ENCODE measurements around the gene CTH.
A peak's percentile ranks its signal among the peaks of the same experiment; 100 is the strongest.
"Not testable (repeated sequence)": the region's sequence is repeated elsewhere in the genome, so short reads cannot be mapped to it uniquely, and the experiment has no call there.

Gene CTH

GRCh38 chr1:70410604-70411359 lies at the start of gene CTH:
TSS of gene CTH (plus strand) at chr1:70411268. CDS start at chr1:70411416, 148 bp downstream.
- peak; percentile 85 to 93 (median 90) for DNase-seq

- DNase-seq: no peak
These were observed 49.2 kb upstream of the CTH start for GRCh38 chr1:70361727-70362398.

DNA sequence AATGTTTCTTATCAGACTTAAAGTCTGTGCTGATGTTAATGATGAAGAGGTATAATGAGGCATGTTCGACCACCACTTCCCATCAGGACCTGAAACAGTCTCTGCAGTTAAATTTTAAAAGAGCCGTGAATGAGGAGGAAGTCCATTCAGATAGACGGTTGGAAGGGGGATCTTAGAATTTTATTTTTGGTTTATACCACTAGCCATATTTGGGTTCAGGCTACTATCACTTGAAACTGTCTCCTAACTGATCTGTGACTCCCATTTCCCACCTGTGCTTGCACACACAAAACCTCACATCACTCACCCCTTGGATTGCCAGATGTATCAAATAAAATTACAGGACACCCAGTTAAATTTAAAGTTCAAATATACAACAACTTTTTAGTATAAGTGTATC lies 46.6 kb upstream of the CTH start:
- DNase-seq: no peak

- not testable (repeated sequence) for DNase-seq
These were observed 44.6 kb upstream of the CTH start for GRCh38 chr1:70366425-70366952.

GRCh38 chr1:70366997-70367396 lies 44.1 kb upstream of the CTH start:
- not testable (repeated sequence) for DNase-seq

DNA sequence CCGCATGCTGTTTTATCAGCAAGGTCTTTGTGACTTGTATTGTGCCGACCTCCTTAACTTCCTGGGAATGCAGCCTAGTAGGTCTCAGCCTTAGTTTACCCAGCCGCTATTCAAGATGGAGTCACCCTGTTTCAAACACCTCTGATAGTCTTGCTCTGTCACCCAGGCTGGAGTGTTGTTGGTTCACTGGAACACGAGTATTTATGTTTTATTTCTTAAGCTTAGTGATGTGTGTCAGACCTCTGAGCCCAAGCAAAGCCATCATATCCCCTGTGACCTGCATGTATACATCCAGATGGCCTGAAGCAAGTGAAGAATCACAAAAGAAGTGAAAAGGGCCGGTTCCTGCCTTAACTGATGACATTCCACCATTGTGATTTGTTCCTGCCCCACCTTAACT lies 43.7 kb upstream of the CTH start:
- DNase-seq: not testable (repeated sequence)

DNA sequence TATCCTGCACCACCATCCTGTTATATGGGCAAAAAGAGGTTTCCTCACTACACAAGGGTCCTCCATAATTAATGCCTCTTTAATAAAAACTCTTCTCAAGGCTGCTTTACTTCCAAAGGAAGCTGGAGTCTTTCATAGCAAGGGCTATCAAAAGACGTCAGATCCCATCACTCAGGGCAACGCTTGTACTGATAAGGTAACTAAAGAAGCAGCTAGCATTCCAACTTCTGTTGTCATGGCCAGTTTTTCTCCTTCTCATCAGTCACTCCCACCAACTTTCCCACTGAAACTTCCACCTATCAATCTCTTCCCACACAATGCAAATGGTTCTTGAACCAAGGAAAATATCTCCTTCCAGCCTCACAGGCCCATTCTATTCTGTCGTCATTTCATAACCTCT lies 39.5 kb upstream of the CTH start:
- not testable (repeated sequence) for DNase-seq

DNA sequence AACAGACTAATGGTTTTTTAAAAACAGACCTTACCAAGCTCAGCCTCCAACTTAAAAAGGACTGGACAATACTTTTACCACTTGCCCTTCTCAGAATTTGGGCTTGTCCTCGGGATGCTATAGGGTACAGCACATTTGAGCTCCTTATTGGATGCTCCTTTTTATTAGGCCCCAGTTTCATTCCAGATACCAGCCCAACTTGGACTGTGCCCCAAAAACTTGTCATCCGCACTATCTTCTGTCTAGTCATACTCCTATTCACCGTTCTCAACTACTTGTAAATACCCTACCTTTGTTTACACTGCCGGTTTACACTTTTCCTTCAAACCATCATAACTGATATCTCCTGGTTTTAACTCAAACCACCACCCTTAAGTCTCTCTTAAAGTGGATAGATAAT lies 38.6 kb upstream of the CTH start:
- DNase-seq: no peak

DNA sequence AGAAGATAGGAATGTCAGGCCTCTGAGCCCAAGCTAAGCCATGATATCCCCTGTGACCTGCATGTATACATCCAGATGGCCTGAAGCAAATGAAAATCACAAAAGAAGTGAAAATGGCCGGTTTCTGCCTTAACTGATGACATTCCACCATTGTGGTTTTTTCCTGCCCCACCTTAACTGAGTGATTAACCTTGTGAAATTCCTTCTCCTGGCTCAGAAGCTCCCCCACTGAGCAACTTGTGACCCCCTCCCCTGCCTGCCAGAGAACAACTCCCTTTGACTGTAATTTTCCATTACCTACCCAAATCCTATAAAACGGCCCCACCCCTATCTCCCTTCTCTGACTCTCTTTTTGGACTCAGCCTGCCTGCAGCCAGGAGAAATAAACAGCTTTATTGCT lies 37.5 kb upstream of the CTH start:
- DNase-seq: not testable (repeated sequence)

GRCh38 chr1:70376196-70376595 lies 34.9 kb upstream of the CTH start:
- no peak for DNase-seq

GRCh38 chr1:70382682-70383081 lies 28.4 kb upstream of the CTH start:
- no peak for DNase-seq

DNA sequence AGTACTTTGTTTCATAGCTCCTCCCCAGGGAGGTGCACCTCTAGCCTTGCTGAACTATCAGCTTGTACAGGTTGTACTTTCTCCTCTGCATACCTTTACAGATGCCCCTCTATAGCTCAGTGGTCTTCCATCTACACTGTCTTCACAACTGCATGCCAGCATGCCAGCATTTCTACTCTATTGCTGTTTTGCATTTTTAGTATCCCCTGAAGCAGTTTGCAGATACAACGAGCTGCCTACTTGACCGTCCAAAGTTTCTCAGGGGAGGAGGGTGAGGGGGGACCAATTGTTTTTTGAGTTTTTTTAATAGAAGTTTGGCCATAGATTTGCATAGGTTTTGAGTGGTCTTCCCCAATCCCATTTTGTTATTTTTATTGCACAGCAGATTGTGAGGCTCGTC lies 27.6 kb upstream of the CTH start:
- DNase-seq: no peak

DNA sequence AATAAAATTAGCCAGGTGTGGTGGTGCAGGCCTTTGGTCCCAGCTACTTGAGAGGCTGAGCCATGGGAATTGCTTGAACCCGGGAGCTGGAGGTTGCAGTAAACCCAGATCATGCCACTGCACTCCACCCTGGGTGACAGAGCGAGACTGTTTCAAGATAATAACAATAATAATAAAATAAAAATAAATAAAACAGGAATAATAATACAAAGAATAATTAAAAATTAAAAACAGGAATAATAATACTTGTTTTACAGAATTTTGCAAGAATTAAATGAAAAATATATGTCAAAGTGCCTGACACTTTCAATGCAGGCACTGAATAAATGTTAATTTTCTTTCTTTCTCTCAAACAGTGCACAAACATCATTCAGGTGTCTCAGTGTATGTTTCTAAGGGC lies 26.5 kb upstream of the CTH start:
- DNase-seq: no peak

GRCh38 chr1:70385477-70385876 lies 25.6 kb upstream of the CTH start:
- DNase-seq: no peak

GRCh38 chr1:70386121-70386520 lies 24.9 kb upstream of the CTH start:
- DNase-seq: no peak

DNA sequence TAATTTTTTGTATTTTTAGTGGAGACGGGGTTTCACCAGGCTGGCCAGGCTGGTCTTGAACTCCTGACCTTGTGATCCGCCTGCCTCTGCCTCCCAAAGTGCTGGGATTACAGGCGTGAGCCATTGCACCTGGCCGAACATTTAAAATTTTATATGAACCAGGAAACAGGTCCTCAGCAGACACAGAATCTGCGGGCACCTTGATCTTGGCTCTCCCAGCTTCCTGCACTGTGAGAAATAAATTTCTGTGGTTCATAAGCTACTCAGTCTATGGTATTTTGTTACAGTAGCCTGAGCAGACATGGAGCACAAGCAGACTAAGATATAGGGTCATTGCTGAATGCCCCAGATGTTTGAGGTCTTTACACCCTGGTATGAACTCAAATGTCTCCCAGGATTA lies 23.6 kb upstream of the CTH start:
- no peak for DNase-seq

- DNase-seq: no peak
These were observed 18.4 kb upstream of the CTH start for GRCh38 chr1:70392626-70393025.

- no peak for DNase-seq
These were observed 14.5 kb upstream of the CTH start for GRCh38 chr1:70396607-70397006.

GRCh38 chr1:70397013-70397412 lies 14.1 kb upstream of the CTH start:
- DNase-seq: no peak

DNA sequence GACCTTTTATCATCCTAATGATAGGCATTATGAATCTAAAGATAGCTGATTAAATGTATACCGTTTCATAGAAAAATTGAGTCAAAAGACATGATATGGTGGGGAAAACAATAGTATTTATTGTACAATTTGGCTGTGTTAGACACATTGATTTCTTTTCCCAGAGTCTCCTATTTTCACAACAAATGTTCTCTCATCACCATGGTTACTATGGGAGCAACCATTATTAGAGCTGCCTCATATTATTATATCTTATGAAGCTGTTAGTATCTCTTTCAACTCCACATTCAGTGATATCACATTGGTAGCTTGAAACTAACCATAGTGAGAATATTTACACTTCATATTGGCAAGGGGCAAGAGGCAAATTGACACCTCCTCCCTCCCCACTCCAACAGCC lies 10.7 kb upstream of the CTH start:
- DNase-seq: no peak

GRCh38 chr1:70401974-70402373 lies 9.1 kb upstream of the CTH start:
- no peak for DNase-seq

GRCh38 chr1:70403759-70404158 lies 7.3 kb upstream of the CTH start:
- DNase-seq: no peak

DNA sequence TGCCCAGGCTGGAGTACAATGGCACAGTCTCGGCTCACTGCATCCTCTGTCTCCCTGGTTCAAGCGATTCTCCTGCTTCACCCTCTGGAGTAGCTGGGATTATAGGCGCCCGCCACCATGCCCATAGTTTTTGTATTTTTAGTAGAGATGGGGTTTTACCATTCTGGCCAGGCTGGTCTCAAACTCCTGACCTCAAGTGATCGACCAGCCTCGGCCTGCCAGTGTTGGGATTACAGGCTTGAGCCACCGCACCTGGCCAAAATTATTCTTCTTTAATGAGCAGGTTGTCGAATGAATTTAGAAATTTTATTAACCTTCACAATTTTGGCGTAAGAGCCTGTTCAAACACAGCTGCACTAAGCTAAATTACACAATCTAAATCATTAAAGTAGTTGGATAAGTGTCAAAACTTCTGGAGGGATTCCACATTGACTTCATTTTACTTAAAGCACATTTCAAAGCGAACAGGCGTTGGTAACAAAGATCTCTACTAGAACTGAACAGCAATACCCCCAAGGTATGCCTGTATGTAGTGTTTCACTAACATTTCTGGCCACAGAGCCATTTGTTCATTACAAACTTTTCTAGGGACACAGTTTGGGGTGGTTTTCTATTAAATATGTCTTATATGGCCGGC lies 5.2 kb upstream of the CTH start:
- DNase-seq: no peak

- no peak for DNase-seq
These were observed 1.9 kb upstream of the CTH start for GRCh38 chr1:70409136-70409535.
